ENCODE results near the gene IFNLR1. TPM values are rescaled to one million over a fixed set of nuclear protein-coding genes. Genes with fewer than 3 reads are reported as not detected.

The IFNLR1 gene
- total and polyA plus RNA-seq, 5 donors, result 3.3 to 6.2 (median 5.7) TPM

Other genes with a start within 250 kb of the IFNLR1 start
- gene PNRC2, start 227.5 kb downstream of the IFNLR1 start, total RNA-seq, result 100 to 1,000 TPM in 1 of 4 donors, 10 to 100 TPM in 3; 74.6 to 104 (median 87.6) TPM
- gene PNRC2, start 227.5 kb downstream of the IFNLR1 start, polyA plus RNA-seq, result 82.2 TPM
- 10 to 100 TPM; 49.8 to 59.0 (median 53.0) TPM for gene SRSF10, start 207.0 kb downstream of the IFNLR1 start, total RNA-seq
- 39.8 TPM for gene SRSF10, start 207.0 kb downstream of the IFNLR1 start, polyA plus RNA-seq
- 100 to 1,000 TPM; 202 to 292 (median 241) TPM for gene MYOM3, start 75.2 kb downstream of the IFNLR1 start, total RNA-seq
- gene MYOM3, start 75.2 kb downstream of the IFNLR1 start, polyA plus RNA-seq, result 258 TPM
- under 1 TPM; 0.28 to 0.51 (median 0.30) TPM for gene IL22RA1, start 44.1 kb downstream of the IFNLR1 start, total RNA-seq
- gene IL22RA1, start 44.1 kb downstream of the IFNLR1 start, polyA plus RNA-seq, result 0.29 TPM
- gene GRHL3, start 132.1 kb upstream of the IFNLR1 start, total RNA-seq, result 1 to 10 TPM in 1 of 4 donors, under 1 TPM in 2, not detected in 1; 0.39 to 1.7 (median 0.85) TPM
- gene GRHL3, start 132.1 kb upstream of the IFNLR1 start, polyA plus RNA-seq, result not detected
- gene STPG1, start 226.5 kb upstream of the IFNLR1 start, total RNA-seq, result 1 to 10 TPM; 5.4 to 8.3 (median 7.3) TPM
- 3.9 TPM for gene STPG1, start 226.5 kb upstream of the IFNLR1 start, polyA plus RNA-seq
- gene NIPAL3, start 228.5 kb upstream of the IFNLR1 start, total RNA-seq, result 10 to 100 TPM; 24.4 to 35.6 (median 35.3) TPM
- 12.8 TPM for gene NIPAL3, start 228.5 kb upstream of the IFNLR1 start, polyA plus RNA-seq